CD14-positive monocyte (primary cell): Measurements from ENCODE around the gene FITM2. TPM values are rescaled to one million over a fixed set of nuclear protein-coding genes. Genes with fewer than 3 reads are reported as not detected.

Experiments
- DNase-seq, 3 donors: peaks; one replicate each; pipeline ENCODE4 v3.0.0-alpha.2; 2011 to 2022
- H2AFZ ChIP-seq: 2 replicates; pipeline ENCODE4 v1.6.0; 2012; ENCODE audit warnings: mild to moderate bottlenecking, low read depth, low read length, inconsistent platforms; ENCODE audit not compliant: insufficient read depth, poor library complexity, severe bottlenecking
- H3K27ac ChIP-seq, 2 donors: 1 replicate in 1 of 2; 2 replicates in 1 of 2; pipeline ENCODE4 v1.5.1; 2012 to 2013; ENCODE audit warnings: low read length in 2 of 2, control low read depth in 1 of 2, inconsistent platforms in 1 of 2, low read depth in 1 of 2, mild to moderate bottlenecking in 1 of 2
- H3K27me3 ChIP-seq, 2 donors: one replicate each; pipeline versions ENCODE4 v1.6.0 to v1.6.1; 2011 to 2013; ENCODE audit warnings: low read length in 2 of 2; ENCODE audit not compliant: control insufficient read depth in 2 of 2, insufficient read depth in 2 of 2
- H3K36me3 ChIP-seq, 2 donors: replicated peaks in 1 of 2; 1 replicate in 1 of 2; 2 replicates in 1 of 2; pipeline versions ENCODE4 v1.5.1 to v1.6.1; 2012 to 2013; ENCODE audit warnings: low read length in 2 of 2, control low read depth in 1 of 2, inconsistent platforms in 1 of 2, mild to moderate bottlenecking in 1 of 2; ENCODE audit not compliant: insufficient read depth in 2 of 2, control insufficient read depth in 1 of 2
- H3K4me1 ChIP-seq, 2 donors: 1 replicate in 1 of 2; 2 replicates in 1 of 2; pipeline versions ENCODE4 v1.5.1 to v1.6.1; 2012 to 2013; ENCODE audit warnings: low read length in 2 of 2, control low read depth in 1 of 2, inconsistent platforms in 1 of 2, mild to moderate bottlenecking in 1 of 2, moderate library complexity in 1 of 2; ENCODE audit not compliant: insufficient read depth in 2 of 2, control insufficient read depth in 1 of 2
- H3K4me2 ChIP-seq: replicated peaks from 2 replicates; pipeline ENCODE3; 2012; ENCODE audit warnings: low read length, moderate library complexity, mild to moderate bottlenecking; ENCODE audit not compliant: poor library complexity, severe bottlenecking; ENCODE audit errors: extremely low read depth
- H3K4me3 ChIP-seq, 3 experiments: fragments of 200-600 bp in 1 of 3; sonication (generic) in 1 of 3; replicated peaks in 1 of 3; 1 replicate in 2 of 3; 2 replicates in 1 of 3; pipeline ENCODE4 v1.5.1; 2011 to 2013; ENCODE audit warnings: low read length in 3 of 3, mild to moderate bottlenecking in 3 of 3, control low read depth in 2 of 3, low read depth in 2 of 3, inconsistent platforms in 1 of 3, moderate library complexity in 1 of 3
- H3K79me2 ChIP-seq: 2 replicates; pipeline ENCODE4 v1.6.0; 2012; ENCODE audit warnings: mild to moderate bottlenecking, control low read depth, inconsistent platforms, low read length, moderate library complexity; ENCODE audit not compliant: insufficient read depth
- H3K9ac ChIP-seq: 2 replicates; pipeline ENCODE4 v1.6.0; 2017; ENCODE audit warnings: low read length, mild to moderate bottlenecking; ENCODE audit not compliant: insufficient read depth, poor library complexity, severe bottlenecking
- H3K9me3 ChIP-seq, 2 donors: replicated peaks in 1 of 2; 1 replicate in 1 of 2; 2 replicates in 1 of 2; pipeline versions ENCODE4 v1.5.1 to v1.6.1; 2012 to 2013; ENCODE audit warnings: low read length in 2 of 2, control low read depth in 1 of 2; ENCODE audit not compliant: control insufficient read depth in 1 of 2, insufficient read depth in 1 of 2
- H4K20me1 ChIP-seq: 2 replicates; pipeline ENCODE4 v1.6.0; 2012; ENCODE audit warnings: mild to moderate bottlenecking, low read length, control low read depth, moderate library complexity; ENCODE audit not compliant: insufficient read depth
- H3K27ac Mint-ChIP-seq, 7 donors: one replicate each; pipeline ENCODE4 v1.8.0; 2020; ENCODE audit warnings: mild to moderate bottlenecking in 7 of 7, mixed read lengths in 7 of 7, moderate library complexity in 6 of 7, inconsistent platforms in 2 of 7
- H3K27me3 Mint-ChIP-seq, 3 donors: one replicate each; pipeline ENCODE4 v1.8.0; 2021 to 2022; ENCODE audit warnings: low read depth in 3 of 3, mild to moderate bottlenecking in 3 of 3, mixed read lengths in 3 of 3, moderate library complexity in 3 of 3, inconsistent platforms in 1 of 3
- H3K36me3 Mint-ChIP-seq, 2 donors: one replicate each; pipeline ENCODE4 v1.8.0; 2020; ENCODE audit warnings: mixed read lengths in 2 of 2, inconsistent platforms in 1 of 2, mild to moderate bottlenecking in 1 of 2
- H3K4me1 Mint-ChIP-seq: one replicate; pipeline ENCODE4 v1.8.0; 2020; ENCODE audit warnings: mild to moderate bottlenecking, mixed read lengths
- H3K4me3 Mint-ChIP-seq, 2 donors: one replicate each; pipeline ENCODE4 v1.8.0; 2020; ENCODE audit warnings: mild to moderate bottlenecking in 2 of 2, mixed read lengths in 2 of 2, moderate library complexity in 1 of 2
- H3K9me3 Mint-ChIP-seq, 7 donors: one replicate each; pipeline ENCODE4 v1.8.0; 2020 to 2022; ENCODE audit warnings: mixed read lengths in 7 of 7, mild to moderate bottlenecking in 6 of 7, moderate library complexity in 6 of 7, inconsistent platforms in 2 of 7
- WGBS: methylation state at CpG from one replicate; pipeline ENCODE4 v1.1.5; 2013; ENCODE audit warnings: missing lambda C conversion rate; ENCODE audit not compliant: insufficient coverage; 5-methylcytosine and 5-hydroxymethylcytosine counted together
- intact Hi-C, 2 donors: fragments of 100-400 bp; cut with micrococcal nuclease; formaldehyde crosslinking; loops; one replicate each; pipeline versions ENCODE4 v1.15.0 to v1.15.1; 2023
- polyA plus RNA-seq, 3 donors: library from polyadenylated mRNA; depleted of rRNA in 1 of 3; unstranded in 2 of 3; stranded (reverse) in 1 of 3; fragments of 300-500 nt in 2 of 3; fragments of >200 nt in 1 of 3; fragmentation: Illumina TruSeq in 2 of 3; gene quantifications; 1 replicate in 2 of 3; 2 replicates in 1 of 3; pipeline ENCODE4 v1.2.3, GENCODE V29; 2012 to 2021
- TF ChIP-seq, protein P1 (sequence below): fragments of 200-600 bp; IDR thresholded peaks from one replicate; pipeline ENCODE4 v1.8.0; 2022; ENCODE audit warnings: antibody characterized with exemption, mild to moderate bottlenecking

The FITM2 gene
- polyA plus RNA-seq, 3 donors: 0.32 to 2.2 (median 0.69) TPM

DNA sequence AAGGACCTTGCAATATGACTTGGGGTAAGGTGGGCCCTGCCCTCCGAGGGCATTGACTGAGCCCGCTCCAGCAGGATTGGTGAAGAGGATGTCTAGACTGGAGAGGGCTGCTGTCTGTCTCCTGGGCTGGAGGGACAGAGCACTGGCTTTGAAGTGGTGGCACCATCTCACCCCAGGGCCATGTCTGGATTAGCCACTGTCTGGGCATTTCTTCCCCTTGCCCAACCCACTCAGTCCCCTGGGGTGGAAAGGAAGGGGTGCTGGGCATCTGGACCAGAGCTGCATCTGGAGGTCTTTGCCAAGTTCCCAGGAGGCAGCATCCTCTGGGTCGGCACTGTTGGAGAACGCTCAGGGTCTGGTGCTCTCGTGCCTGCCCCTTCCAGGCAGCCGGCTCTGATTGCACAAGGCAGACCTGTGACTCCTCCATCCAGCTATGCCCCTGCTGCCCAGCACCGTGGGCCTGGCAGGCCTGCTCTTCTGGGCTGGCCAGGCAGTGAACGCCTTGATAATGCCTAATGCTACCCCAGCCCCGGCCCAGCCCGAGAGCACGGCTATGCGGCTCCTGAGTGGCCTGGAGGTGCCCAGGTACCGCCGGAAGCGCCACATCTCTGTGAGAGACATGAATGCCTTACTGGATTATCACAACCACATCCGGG, 25.9 kb upstream of the FITM2 start, which contains the start of gene R3HDML:
TSS of gene R3HDML (plus strand) at position 319 of the 656 bp plus-strand sequence. CDS start at position 434, 115 bp downstream.
- intact Hi-C loops: no loop called here

DNA sequence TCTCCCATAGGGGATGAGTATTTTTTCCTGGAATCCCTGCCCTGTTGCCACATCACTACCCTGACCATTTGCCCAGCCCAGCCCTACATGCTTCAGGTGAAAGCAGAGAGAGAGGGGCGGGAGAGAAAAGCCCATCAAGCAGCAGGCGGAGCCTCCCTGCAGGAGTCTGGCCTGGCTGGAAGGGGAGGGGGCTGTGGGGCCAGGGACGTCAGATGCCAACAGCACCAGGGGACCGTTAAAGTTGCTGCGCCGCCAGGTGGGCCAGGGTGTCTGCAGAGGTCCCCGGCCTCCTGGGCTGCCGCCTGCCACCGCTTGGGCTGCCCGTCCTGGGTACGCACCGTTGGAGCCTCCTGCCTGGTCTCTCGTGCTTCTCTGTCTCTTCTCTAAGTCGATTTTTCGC, 25.1 kb upstream of the FITM2 start:
- no peak overlapping the region for H3K4me2 ChIP-seq
- no peaks in the 10 kb centered on the region for H4K20me1 ChIP-seq
- Mint-ChIP-seq H3K9me3 (no peaks in the 10 kb centered on the region), H3K36me3 (no peaks in the 10 kb centered on the region), H3K27ac (no peak overlapping the region), H3K27me3 (peaks cover 0 to 18% (median 15%) of the 10 kb centered on the region in 3 donors), H3K4me1 (no peaks in the 10 kb centered on the region), H3K4me3 (no peak overlapping the region)
- H3K4me3 ChIP-seq: no peak overlapping the region
- H3K9ac ChIP-seq: no peak overlapping the region
- no peaks in the 10 kb centered on the region for H3K9me3 ChIP-seq
- no peaks in the 10 kb centered on the region for H3K79me2 ChIP-seq
- TF ChIP-seq, protein P1, sequence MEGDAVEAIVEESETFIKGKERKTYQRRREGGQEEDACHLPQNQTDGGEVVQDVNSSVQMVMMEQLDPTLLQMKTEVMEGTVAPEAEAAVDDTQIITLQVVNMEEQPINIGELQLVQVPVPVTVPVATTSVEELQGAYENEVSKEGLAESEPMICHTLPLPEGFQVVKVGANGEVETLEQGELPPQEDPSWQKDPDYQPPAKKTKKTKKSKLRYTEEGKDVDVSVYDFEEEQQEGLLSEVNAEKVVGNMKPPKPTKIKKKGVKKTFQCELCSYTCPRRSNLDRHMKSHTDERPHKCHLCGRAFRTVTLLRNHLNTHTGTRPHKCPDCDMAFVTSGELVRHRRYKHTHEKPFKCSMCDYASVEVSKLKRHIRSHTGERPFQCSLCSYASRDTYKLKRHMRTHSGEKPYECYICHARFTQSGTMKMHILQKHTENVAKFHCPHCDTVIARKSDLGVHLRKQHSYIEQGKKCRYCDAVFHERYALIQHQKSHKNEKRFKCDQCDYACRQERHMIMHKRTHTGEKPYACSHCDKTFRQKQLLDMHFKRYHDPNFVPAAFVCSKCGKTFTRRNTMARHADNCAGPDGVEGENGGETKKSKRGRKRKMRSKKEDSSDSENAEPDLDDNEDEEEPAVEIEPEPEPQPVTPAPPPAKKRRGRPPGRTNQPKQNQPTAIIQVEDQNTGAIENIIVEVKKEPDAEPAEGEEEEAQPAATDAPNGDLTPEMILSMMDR: no peak
- peaks cover 0 to 2% of the 10 kb centered on the region in 2 donors for H3K27me3 ChIP-seq
- no peak overlapping the region for H2AFZ ChIP-seq
- intact Hi-C loops: no loop called here
- no peaks in the 10 kb centered on the region for H3K4me1 ChIP-seq
- H3K36me3 ChIP-seq: no peaks in the 10 kb centered on the region
- no peak for DNase-seq
- 33% methylated on average over 13 of the region's 15 CpGs for WGBS
- H3K27ac ChIP-seq: no peak overlapping the region

More for the DNA sequence above, 25.9 kb upstream of the FITM2 start, which contains the start of gene R3HDML:
- H3K4me2 ChIP-seq: no peak within 1 kb of the TSS
- H3K9me3 ChIP-seq: no peaks in the 10 kb centered on the region
- TF ChIP-seq, protein P1: no peak
- Mint-ChIP-seq H3K27ac (no peak within 1 kb of the TSS), H3K9me3 (no peaks in the 10 kb centered on the region), H3K36me3 (no peaks in the 10 kb centered on the region), H3K4me3 (no peak within 1 kb of the TSS), H3K27me3 (peaks cover 4 to 17% (median 15%) of the 10 kb centered on the region in 3 donors), H3K4me1 (no peaks in the 10 kb centered on the region)
- H2AFZ ChIP-seq: no peak within 1 kb of the TSS
- H4K20me1 ChIP-seq: no peaks in the 10 kb centered on the region
- H3K4me3 ChIP-seq: no peak within 1 kb of the TSS
- 94% methylated on average over 16 of the region's 16 CpGs for WGBS
- no peak for DNase-seq
- no peaks in the 10 kb centered on the region for H3K4me1 ChIP-seq
- H3K27ac ChIP-seq: no peak within 1 kb of the TSS
- peaks cover 0 to 2% of the 10 kb centered on the region in 2 donors for H3K27me3 ChIP-seq
- no peak within 1 kb of the TSS for H3K9ac ChIP-seq
- H3K79me2 ChIP-seq: no peaks in the 10 kb centered on the region
- no peaks in the 10 kb centered on the region for H3K36me3 ChIP-seq
